Measurements from ENCODE around the gene ETFRF1. TPM values are rescaled to one million over a fixed set of nuclear protein-coding genes. Genes with fewer than 3 reads are reported as not detected.

ETFRF1 gene
- total RNA-seq, 1 donor from 2014 or later: 20.7 TPM

DNA sequence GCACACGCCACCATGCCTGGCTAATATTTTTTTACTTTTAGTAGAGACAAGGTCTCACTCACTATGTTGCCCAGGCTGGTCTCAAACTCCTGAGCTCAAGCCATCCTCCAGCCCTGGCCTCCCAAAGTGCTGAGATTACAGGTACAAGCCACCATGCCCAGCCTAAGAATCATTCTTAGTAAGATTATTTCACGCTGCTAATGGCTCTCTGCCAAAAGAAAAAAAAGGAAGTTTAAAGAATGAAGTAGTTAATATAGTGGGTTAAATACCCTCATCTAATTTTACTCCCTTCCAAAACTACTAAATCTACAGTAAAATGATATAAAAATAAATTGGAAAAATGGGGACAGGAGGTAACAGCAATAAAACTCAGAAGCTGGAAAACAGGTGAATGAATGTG lies 2.6 kb downstream of the ETFRF1 start:
- no peak overlapping the region for H3K4me3 Mint-ChIP-seq
- TF ChIP-seq, protein P1, sequence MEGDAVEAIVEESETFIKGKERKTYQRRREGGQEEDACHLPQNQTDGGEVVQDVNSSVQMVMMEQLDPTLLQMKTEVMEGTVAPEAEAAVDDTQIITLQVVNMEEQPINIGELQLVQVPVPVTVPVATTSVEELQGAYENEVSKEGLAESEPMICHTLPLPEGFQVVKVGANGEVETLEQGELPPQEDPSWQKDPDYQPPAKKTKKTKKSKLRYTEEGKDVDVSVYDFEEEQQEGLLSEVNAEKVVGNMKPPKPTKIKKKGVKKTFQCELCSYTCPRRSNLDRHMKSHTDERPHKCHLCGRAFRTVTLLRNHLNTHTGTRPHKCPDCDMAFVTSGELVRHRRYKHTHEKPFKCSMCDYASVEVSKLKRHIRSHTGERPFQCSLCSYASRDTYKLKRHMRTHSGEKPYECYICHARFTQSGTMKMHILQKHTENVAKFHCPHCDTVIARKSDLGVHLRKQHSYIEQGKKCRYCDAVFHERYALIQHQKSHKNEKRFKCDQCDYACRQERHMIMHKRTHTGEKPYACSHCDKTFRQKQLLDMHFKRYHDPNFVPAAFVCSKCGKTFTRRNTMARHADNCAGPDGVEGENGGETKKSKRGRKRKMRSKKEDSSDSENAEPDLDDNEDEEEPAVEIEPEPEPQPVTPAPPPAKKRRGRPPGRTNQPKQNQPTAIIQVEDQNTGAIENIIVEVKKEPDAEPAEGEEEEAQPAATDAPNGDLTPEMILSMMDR (IDR thresholded peaks at IDR 0.05; ENCODE audit: unreplicated experiment): no peak
- no peak for DNase-seq (ENCODE audit: low spot score in 2 of 2, unreplicated experiment in 2 of 2)
- peaks cover 22% of the 10 kb centered on the region for H3K4me1 Mint-ChIP-seq
- peaks cover 5% of the 10 kb centered on the region for H3K36me3 Mint-ChIP-seq
- no peaks in the 10 kb centered on the region for H3K27me3 Mint-ChIP-seq (ENCODE audit: low read depth)
- no peak overlapping the region for H3K27ac Mint-ChIP-seq
- no peaks in the 10 kb centered on the region for H3K9me3 Mint-ChIP-seq

DNA sequence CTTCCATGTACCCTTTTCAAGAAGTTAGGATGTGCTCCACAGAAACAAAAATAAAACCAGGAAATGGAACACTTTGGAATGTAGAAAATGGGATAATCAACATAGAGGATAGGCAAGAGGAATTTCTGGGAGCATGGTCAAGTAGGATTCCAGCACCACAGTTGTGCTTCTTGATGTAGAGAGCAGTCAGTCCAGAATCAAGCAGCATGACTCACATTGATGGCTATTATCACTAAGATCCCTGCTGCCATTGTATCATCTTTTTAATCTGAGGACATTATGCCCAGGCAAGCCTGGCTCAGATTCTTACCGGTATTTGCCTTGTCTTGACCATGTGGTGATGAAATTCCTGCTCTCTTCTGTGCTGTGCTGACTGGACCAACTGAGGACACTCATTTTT lies 5.7 kb downstream of the ETFRF1 start:
- Mint-ChIP-seq H3K4me3 (no peak overlapping the region), H3K4me1 (peaks cover 9% of the 10 kb centered on the region), H3K27ac (no peak overlapping the region), H3K36me3 (peaks cover 5% of the 10 kb centered on the region), H3K9me3 (no peaks in the 10 kb centered on the region), H3K27me3 (ENCODE audit: low read depth) (no peaks in the 10 kb centered on the region)
- DNase-seq (ENCODE audit: low spot score in 2 of 2, unreplicated experiment in 2 of 2): no peak
- TF ChIP-seq, protein P1 (IDR thresholded peaks at IDR 0.05; ENCODE audit: unreplicated experiment): no peak

DNA sequence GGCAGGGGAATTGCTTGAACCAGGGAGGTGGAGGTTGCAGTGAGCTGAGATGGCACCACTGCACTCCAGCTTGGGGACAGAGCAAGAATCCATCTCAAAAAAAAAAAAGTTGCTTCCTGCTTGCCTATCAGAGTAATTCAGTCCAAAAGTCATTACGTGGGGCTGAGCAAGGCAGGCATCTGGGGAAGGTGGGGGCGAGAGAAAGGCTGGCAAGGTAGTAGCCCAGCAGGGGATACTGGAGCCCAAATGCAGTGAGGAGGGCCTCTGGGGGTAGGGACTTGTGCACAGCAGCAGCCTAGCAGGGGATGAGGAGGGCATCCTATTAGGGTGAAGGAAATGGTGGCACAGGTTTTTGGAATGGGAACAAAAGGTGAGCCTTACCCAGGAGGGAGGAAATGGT lies 7.1 kb downstream of the ETFRF1 start:
- H3K4me3 Mint-ChIP-seq: no peak overlapping the region
- no peaks in the 10 kb centered on the region for H3K4me1 Mint-ChIP-seq

DNA sequence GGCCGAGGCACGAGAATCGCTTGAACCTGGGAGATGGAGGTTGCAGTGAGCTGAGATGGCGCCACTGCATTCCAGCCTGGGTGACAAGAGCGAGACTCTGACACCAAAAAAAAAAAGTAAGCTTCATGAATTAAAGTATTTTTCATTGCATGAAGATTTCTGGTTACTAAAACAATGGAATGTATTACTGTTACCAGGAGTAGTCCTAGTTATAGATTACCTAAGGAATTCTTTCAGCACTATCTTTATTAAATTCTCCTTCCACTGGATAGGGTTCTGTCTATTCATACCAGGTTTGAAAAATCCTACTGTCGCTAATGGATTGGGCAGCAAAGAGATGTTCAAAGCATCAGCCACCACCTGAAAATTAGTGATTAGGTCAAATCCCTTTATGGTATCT lies 12.4 kb downstream of the ETFRF1 start:
- Mint-ChIP-seq H3K27ac (no peak overlapping the region), H3K36me3 (no peaks in the 10 kb centered on the region), H3K9me3 (no peaks in the 10 kb centered on the region), H3K27me3 (ENCODE audit: low read depth) (no peaks in the 10 kb centered on the region), H3K4me1 (no peaks in the 10 kb centered on the region), H3K4me3 (no peak overlapping the region)
- DNase-seq (ENCODE audit: low spot score in 2 of 2, unreplicated experiment in 2 of 2): no peak
- TF ChIP-seq, protein P1 (IDR thresholded peaks at IDR 0.05; ENCODE audit: unreplicated experiment): no peak

More for the DNA sequence above, 7.1 kb downstream of the ETFRF1 start:
- TF ChIP-seq, protein P1 (IDR thresholded peaks at IDR 0.05; ENCODE audit: unreplicated experiment): no peak
- Mint-ChIP-seq H3K9me3 (no peaks in the 10 kb centered on the region), H3K27me3 (ENCODE audit: low read depth) (no peaks in the 10 kb centered on the region), H3K27ac (no peak overlapping the region), H3K36me3 (peaks cover 5% of the 10 kb centered on the region)
- no peak for DNase-seq (ENCODE audit: low spot score in 2 of 2, unreplicated experiment in 2 of 2)

DNA sequence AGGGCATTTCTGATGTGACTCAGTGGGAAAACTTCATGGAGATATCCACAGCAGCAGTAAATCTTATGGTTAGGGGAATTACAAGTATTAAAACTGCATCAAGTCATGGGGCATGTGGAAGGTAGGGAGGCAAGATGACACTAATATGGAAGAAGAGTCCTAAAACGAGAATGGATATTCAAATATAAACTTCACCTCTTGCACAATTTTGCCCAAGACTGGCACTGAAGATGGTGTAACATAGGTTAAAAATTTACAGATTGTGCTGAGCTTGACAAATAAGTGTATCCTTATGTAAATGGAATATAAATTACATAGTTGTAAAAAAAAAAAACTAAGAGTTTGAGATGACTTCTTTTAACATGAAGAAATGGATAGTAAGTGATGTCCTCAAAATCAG lies 12.8 kb downstream of the ETFRF1 start:
- Mint-ChIP-seq H3K4me1 (no peaks in the 10 kb centered on the region), H3K9me3 (no peaks in the 10 kb centered on the region), H3K27me3 (ENCODE audit: low read depth) (no peaks in the 10 kb centered on the region), H3K27ac (no peak overlapping the region), H3K4me3 (no peak overlapping the region), H3K36me3 (no peaks in the 10 kb centered on the region)
- DNase-seq (ENCODE audit: low spot score in 2 of 2, unreplicated experiment in 2 of 2): no peak
- TF ChIP-seq, protein P1 (IDR thresholded peaks at IDR 0.05; ENCODE audit: unreplicated experiment): no peak

DNA sequence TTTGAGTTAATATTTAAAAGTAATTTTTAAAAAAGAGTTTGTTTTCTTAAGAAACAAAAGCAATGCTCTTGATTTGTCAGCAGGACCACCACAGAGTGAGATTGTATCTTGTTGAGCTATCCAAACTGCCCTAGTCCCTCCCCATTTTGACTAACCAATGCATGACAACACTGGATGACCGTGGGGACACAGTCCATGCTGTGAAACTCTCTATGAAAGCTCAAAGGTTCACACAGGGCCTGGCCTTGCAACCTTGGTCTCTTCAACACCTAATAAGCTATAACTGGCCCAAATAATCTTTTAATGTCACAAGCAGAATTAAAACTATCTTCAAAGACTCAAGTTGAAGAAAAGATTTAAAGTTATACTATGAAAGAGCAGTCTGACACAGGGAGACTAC lies 13.5 kb downstream of the ETFRF1 start:
- Mint-ChIP-seq H3K4me3 (no peak overlapping the region), H3K27ac (peak overlapping the region; percentile 4), H3K27me3 (ENCODE audit: low read depth) (no peaks in the 10 kb centered on the region), H3K36me3 (no peaks in the 10 kb centered on the region), H3K9me3 (no peaks in the 10 kb centered on the region), H3K4me1 (no peaks in the 10 kb centered on the region)
- TF ChIP-seq, protein P1 (IDR thresholded peaks at IDR 0.05; ENCODE audit: unreplicated experiment): no peak
- no peak for DNase-seq (ENCODE audit: low spot score in 2 of 2, unreplicated experiment in 2 of 2)
